Urothelium cell line (cell line): Measurements from ENCODE around the gene SGCE.

Experiments
- DNase-seq: peaks from one replicate; pipeline ENCODE4 v3.0.0; 2011; ENCODE audit warnings: low spot score, mixed read lengths
- FAIRE-seq: peaks from 2 replicates; lab custom pipeline; 2011; peaks lifted over from hg19 to GRCh38; lab: Jason Lieb, UNC

The SGCE gene

GRCh38 chr7:94630855-94631254 is 25.1 kb downstream of the SGCE start:
- DNase-seq = no peak

GRCh38 chr7:94623820-94624219 is 32.1 kb downstream of the SGCE start:
- no peak for FAIRE-seq

More at GRCh38 chr7:94630855-94631254, 25.1 kb downstream of the SGCE start:
- no peak for FAIRE-seq

GRCh38 chr7:94621120-94621519 is 34.8 kb downstream of the SGCE start:
- no peak for DNase-seq
- FAIRE-seq = peak; percentile 17

More at GRCh38 chr7:94623820-94624219, 32.1 kb downstream of the SGCE start:
- DNase-seq = no peak

- peak; percentile 97 for DNase-seq
- FAIRE-seq = peak; percentile 68
Observed at GRCh38 chr7:94620703-94621118, 35.2 kb downstream of the SGCE start.

- no peak for DNase-seq
- FAIRE-seq = no peak
Observed at GRCh38 chr7:94618126-94618525, 37.8 kb downstream of the SGCE start.

- no peak for FAIRE-seq
Observed at GRCh38 chr7:94616855-94617254, 39.1 kb downstream of the SGCE start.

GRCh38 chr7:94615666-94616065 is 40.3 kb downstream of the SGCE start:
- peak; percentile 79 for FAIRE-seq
- DNase-seq = no peak

More at GRCh38 chr7:94616855-94617254, 39.1 kb downstream of the SGCE start:
- DNase-seq = no peak

- DNase-seq = no peak
- FAIRE-seq = no peak
Observed at GRCh38 chr7:94612661-94613060, 43.3 kb downstream of the SGCE start.

- FAIRE-seq = no peak
Observed at GRCh38 chr7:94612253-94612652, 43.7 kb downstream of the SGCE start.

GRCh38 chr7:94609561-94609960 is 46.4 kb downstream of the SGCE start:
- no peak for DNase-seq

More at GRCh38 chr7:94612253-94612652, 43.7 kb downstream of the SGCE start:
- DNase-seq = no peak

GRCh38 chr7:94605031-94605430 is 50.9 kb downstream of the SGCE start:
- FAIRE-seq (no peak), DNase-seq (no peak)

More at GRCh38 chr7:94609561-94609960, 46.4 kb downstream of the SGCE start:
- FAIRE-seq = peak; percentile 40

- FAIRE-seq = no peak
- DNase-seq = no peak
Observed at GRCh38 chr7:94602181-94602580, 53.8 kb downstream of the SGCE start.

GRCh38 chr7:94600267-94600666 is 55.7 kb downstream of the SGCE start:
- DNase-seq (no peak), FAIRE-seq (no peak)

- DNase-seq (no peak), FAIRE-seq (no peak)
Observed at GRCh38 chr7:94595717-94596116, 60.2 kb downstream of the SGCE start.

GRCh38 chr7:94594882-94595281 is 61.1 kb downstream of the SGCE start:
- FAIRE-seq (no peak), DNase-seq (no peak)

- FAIRE-seq (no peak), DNase-seq (no peak)
Observed at GRCh38 chr7:94591176-94591575, 64.8 kb downstream of the SGCE start.

GRCh38 chr7:94590526-94591162 is 65.3 kb downstream of the SGCE start:
- no peak for FAIRE-seq
- no peak for DNase-seq

- no peak for FAIRE-seq
Observed at GRCh38 chr7:94588075-94588474, 67.9 kb downstream of the SGCE start.

GRCh38 chr7:94584113-94584512 is 71.8 kb downstream of the SGCE start:
- DNase-seq (no peak), FAIRE-seq (peak; percentile 59)

More at GRCh38 chr7:94588075-94588474, 67.9 kb downstream of the SGCE start:
- no peak for DNase-seq

GRCh38 chr7:94580601-94581000 is 75.3 kb downstream of the SGCE start:
- FAIRE-seq (no peak), DNase-seq (peak; percentile 67)

GRCh38 chr7:94579470-94579869 is 76.5 kb downstream of the SGCE start:
- no peak for FAIRE-seq
- DNase-seq = no peak

GRCh38 chr7:94578614-94579013 is 77.3 kb downstream of the SGCE start:
- FAIRE-seq (no peak), DNase-seq (peak; percentile 24)

- DNase-seq (no peak), FAIRE-seq (no peak)
Observed at GRCh38 chr7:94577357-94577756, 78.6 kb downstream of the SGCE start.
